ENCODE data around the gene CIB2.

Gene CIB2

DNA sequence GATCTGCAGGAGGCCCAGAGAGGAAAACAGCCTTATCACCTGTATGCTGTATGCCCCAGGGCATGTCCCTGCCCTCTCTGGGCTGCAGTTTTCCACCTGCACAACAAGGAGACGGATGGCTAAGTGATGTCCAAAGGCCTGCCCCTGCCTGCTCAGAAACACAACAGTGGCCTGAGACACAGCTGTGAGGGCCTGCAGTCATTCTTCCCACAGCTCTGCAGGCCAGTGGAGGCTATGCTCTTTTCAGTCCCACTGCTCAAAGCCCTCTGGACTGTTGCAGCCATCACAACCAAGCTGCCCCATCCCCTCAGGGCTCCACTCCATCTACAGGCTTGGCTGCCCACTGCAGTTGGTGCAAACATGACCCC lies 48.5 kb downstream of the CIB2 start:
- TF ChIP-seq KLF10 (tag by site-specific recombination; IDR thresholded peaks at IDR 0.05) (no peak), ZNF121 (tag by site-specific recombination; IDR thresholded peaks at IDR 0.05) (no peak), ZNF24 (tag by site-specific recombination; IDR thresholded peaks at IDR 0.05) (no peak), ZNF843 (tag by site-specific recombination; IDR thresholded peaks at IDR 0.05) (no peak), ZNF639 (tag by site-specific recombination; IDR thresholded peaks at IDR 0.05) (no peak), ZNF837 (tag by site-specific recombination; IDR thresholded peaks at IDR 0.05) (no peak), ZNF664 (tag by site-specific recombination; IDR thresholded peaks at IDR 0.05) (no peak)
- Histone ChIP-seq H3K27ac (ENCODE audit: extremely low read depth, low read depth, low read length) (no peak overlapping the region), H3K4me3 (ENCODE audit: low read depth, low read length) (no peak overlapping the region), H3K9me3 (ENCODE audit: control insufficient read depth, insufficient read depth, low read depth, low read length) (no peaks in the 10 kb centered on the region), H3K36me3 (ENCODE audit: control insufficient read depth in 2 of 2, insufficient read depth in 1 of 2, low read length in 2 of 2) (no peaks in the 10 kb centered on the region), H3K4me1 (ENCODE audit: control insufficient read depth, insufficient read depth, low read length) (no peaks in the 10 kb centered on the region)
- ChIA-PET POLR2A (no interaction called here), CTCF (interaction anchor here (0.7 to 1.8 kb wide), 5 partner anchors 10 to 427 kb away, joined by 3 to 5 read pairs (median 3); no protein-coding TSS in a partner anchor)

- ChIA-PET CTCF (interaction anchor here (0.8 to 1.8 kb wide), 4 partner anchors 10 to 160 kb away, joined by 3 to 5 read pairs (median 4); no protein-coding TSS in a partner anchor), POLR2A (no interaction called here)
- TF ChIP-seq ZNF48 (tag by site-specific recombination; IDR thresholded peaks at IDR 0.05) (no peak), TSHZ1 (tag by site-specific recombination; IDR thresholded peaks at IDR 0.05; ENCODE audit: borderline replicate concordance) (no peak), ZNF792 (tag by site-specific recombination; IDR thresholded peaks at IDR 0.05) (no peak), ZNF791 (tag by site-specific recombination; IDR thresholded peaks at IDR 0.05) (no peak), ZNF146 (tag by site-specific recombination; IDR thresholded peaks at IDR 0.05) (no peak), ZNF571 (tag by site-specific recombination; IDR thresholded peaks at IDR 0.05) (no peak), ZNF10 (tag by site-specific recombination; IDR thresholded peaks at IDR 0.05) (no peak), YY2 (tag by site-specific recombination; IDR thresholded peaks at IDR 0.05) (no peak), ZNF324 (tag by site-specific recombination; IDR thresholded peaks at IDR 0.05) (no peak), ZNF157 (tag by site-specific recombination; IDR thresholded peaks at IDR 0.05) (no peak)
- TF ChIP-seq, protein P1, sequence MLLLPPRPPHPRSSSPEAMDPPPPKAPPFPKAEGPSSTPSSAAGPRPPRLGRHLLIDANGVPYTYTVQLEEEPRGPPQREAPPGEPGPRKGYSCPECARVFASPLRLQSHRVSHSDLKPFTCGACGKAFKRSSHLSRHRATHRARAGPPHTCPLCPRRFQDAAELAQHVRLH (tag by site-specific recombination; IDR thresholded peaks at IDR 0.05): no peak
- TF ChIP-seq, protein P2, sequence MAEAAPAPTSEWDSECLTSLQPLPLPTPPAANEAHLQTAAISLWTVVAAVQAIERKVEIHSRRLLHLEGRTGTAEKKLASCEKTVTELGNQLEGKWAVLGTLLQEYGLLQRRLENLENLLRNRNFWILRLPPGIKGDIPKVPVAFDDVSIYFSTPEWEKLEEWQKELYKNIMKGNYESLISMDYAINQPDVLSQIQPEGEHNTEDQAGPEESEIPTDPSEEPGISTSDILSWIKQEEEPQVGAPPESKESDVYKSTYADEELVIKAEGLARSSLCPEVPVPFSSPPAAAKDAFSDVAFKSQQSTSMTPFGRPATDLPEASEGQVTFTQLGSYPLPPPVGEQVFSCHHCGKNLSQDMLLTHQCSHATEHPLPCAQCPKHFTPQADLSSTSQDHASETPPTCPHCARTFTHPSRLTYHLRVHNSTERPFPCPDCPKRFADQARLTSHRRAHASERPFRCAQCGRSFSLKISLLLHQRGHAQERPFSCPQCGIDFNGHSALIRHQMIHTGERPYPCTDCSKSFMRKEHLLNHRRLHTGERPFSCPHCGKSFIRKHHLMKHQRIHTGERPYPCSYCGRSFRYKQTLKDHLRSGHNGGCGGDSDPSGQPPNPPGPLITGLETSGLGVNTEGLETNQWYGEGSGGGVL (tag by site-specific recombination; IDR thresholded peaks at IDR 0.05): no peak
- TF ChIP-seq, protein P3, sequence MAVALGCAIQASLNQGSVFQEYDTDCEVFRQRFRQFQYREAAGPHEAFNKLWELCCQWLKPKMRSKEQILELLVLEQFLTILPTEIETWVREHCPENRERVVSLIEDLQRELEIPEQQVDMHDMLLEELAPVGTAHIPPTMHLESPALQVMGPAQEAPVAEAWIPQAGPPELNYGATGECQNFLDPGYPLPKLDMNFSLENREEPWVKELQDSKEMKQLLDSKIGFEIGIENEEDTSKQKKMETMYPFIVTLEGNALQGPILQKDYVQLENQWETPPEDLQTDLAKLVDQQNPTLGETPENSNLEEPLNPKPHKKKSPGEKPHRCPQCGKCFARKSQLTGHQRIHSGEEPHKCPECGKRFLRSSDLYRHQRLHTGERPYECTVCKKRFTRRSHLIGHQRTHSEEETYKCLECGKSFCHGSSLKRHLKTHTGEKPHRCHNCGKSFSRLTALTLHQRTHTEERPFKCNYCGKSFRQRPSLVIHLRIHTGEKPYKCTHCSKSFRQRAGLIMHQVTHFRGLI (tag by site-specific recombination; IDR thresholded peaks at IDR 0.05): no peak
- Histone ChIP-seq H3K4me3 (ENCODE audit: low read depth, low read length) (no peak overlapping the region), H3K36me3 (ENCODE audit: control insufficient read depth in 2 of 2, insufficient read depth in 1 of 2, low read length in 2 of 2) (no peaks in the 10 kb centered on the region), H3K9me3 (ENCODE audit: control insufficient read depth, insufficient read depth, low read depth, low read length) (no peaks in the 10 kb centered on the region), H3K4me1 (ENCODE audit: control insufficient read depth, insufficient read depth, low read length) (no peaks in the 10 kb centered on the region), H3K27ac (ENCODE audit: extremely low read depth, low read depth, low read length) (no peak overlapping the region)
Observed at GRCh38 chr15:78082106-78082742, 49.0 kb downstream of the CIB2 start.
